Measurements from ENCODE around the gene CXXC1.
"Not testable (repeated sequence)": the region's sequence is repeated elsewhere in the genome, so short reads cannot be mapped to it uniquely, and the experiment has no call there.

CXXC1 gene

GRCh38 chr18:50273203-50274043 is 14.1 kb downstream of the CXXC1 start:
- Histone ChIP-seq H3K36me3 (ENCODE audit: control insufficient read depth, insufficient read depth, low read length) (peaks cover 89% of the 10 kb centered on the region), H3K9ac (ENCODE audit: low read length) (no peak overlapping the region), H3K4me3 (ENCODE audit: low read depth, low read length) (no peak overlapping the region), H3K4me1 (ENCODE audit: control insufficient read depth, insufficient read depth, low read length) (no peaks in the 10 kb centered on the region), H3K9me3 (ENCODE audit: control insufficient read depth, insufficient read depth, low read depth, low read length) (no peaks in the 10 kb centered on the region), H3K27me3 (ENCODE audit: control insufficient read depth, insufficient read depth, low read length) (no peaks in the 10 kb centered on the region), H3K27ac (ENCODE audit: low read depth, low read length) (no peak overlapping the region)

- H3K27me3 ChIP-seq (ENCODE audit: control insufficient read depth, insufficient read depth, low read length): no peaks in the 10 kb centered on the region
- H3K4me3 ChIP-seq (ENCODE audit: low read depth, low read length): no peak overlapping the region
- H3K27ac ChIP-seq (ENCODE audit: low read depth, low read length): no peak overlapping the region
- H3K9ac ChIP-seq (ENCODE audit: low read length): no peak overlapping the region
- no peaks in the 10 kb centered on the region; the same call in 1 of the 2 replicates for H3K4me1 ChIP-seq (ENCODE audit: control insufficient read depth, insufficient read depth, low read length)
- peaks cover 86% of the 10 kb centered on the region for H3K36me3 ChIP-seq (ENCODE audit: control insufficient read depth, insufficient read depth, low read length)
- H3K9me3 ChIP-seq (ENCODE audit: control insufficient read depth, insufficient read depth, low read depth, low read length): no peaks in the 10 kb centered on the region
Observed at GRCh38 chr18:50272568-50272967, 14.9 kb downstream of the CXXC1 start.

- H3K4me1 ChIP-seq (ENCODE audit: control insufficient read depth, insufficient read depth, low read length): peaks cover 5% of the 10 kb centered on the region
- peaks cover 46% of the 10 kb centered on the region for H3K36me3 ChIP-seq (ENCODE audit: control insufficient read depth, insufficient read depth, low read length)
- H3K9ac ChIP-seq (ENCODE audit: low read length): no peak overlapping the region
- peak overlapping the region; percentile 71 for H3K4me3 ChIP-seq (ENCODE audit: low read depth, low read length)
- no peaks in the 10 kb centered on the region for H3K9me3 ChIP-seq (ENCODE audit: control insufficient read depth, insufficient read depth, low read depth, low read length)
- peaks cover 4% of the 10 kb centered on the region; the same call in 1 of the 2 replicates for H3K27me3 ChIP-seq (ENCODE audit: control insufficient read depth, insufficient read depth, low read length)
- no peak overlapping the region for H3K27ac ChIP-seq (ENCODE audit: low read depth, low read length)
Observed at GRCh38 chr18:50268022-50268747, 19.3 kb downstream of the CXXC1 start.

GRCh38 chr18:50266248-50266704 is 21.2 kb downstream of the CXXC1 start, which contains the start of gene CFAP53:
Gene CFAP53 (minus strand): TSS chr18:50266495. CDS start chr18:50266404, 91 bp downstream.
- Histone ChIP-seq H3K27me3 (ENCODE audit: control insufficient read depth, insufficient read depth, low read length) (peaks cover 6% of the 10 kb centered on the region; the same call in 1 of the 2 replicates), H3K9me3 (ENCODE audit: control insufficient read depth, insufficient read depth, low read depth, low read length) (no peaks in the 10 kb centered on the region), H3K27ac (ENCODE audit: low read depth, low read length) (no peak within 1 kb of the TSS), H3K9ac (ENCODE audit: low read length) (peak within 1 kb of the TSS; percentile 61), H3K36me3 (ENCODE audit: control insufficient read depth, insufficient read depth, low read length) (peaks cover 27% of the 10 kb centered on the region), H3K4me1 (ENCODE audit: control insufficient read depth, insufficient read depth, low read length) (peaks cover 5% of the 10 kb centered on the region), H3K4me3 (ENCODE audit: low read depth, low read length) (peak within 1 kb of the TSS; percentile 93)

GRCh38 chr18:50262977-50263376 is 24.5 kb downstream of the CXXC1 start:
- Histone ChIP-seq H3K27ac (ENCODE audit: low read depth, low read length) (no peak overlapping the region), H3K36me3 (ENCODE audit: control insufficient read depth, insufficient read depth, low read length) (peaks cover 3% of the 10 kb centered on the region; the same call in 1 of the 2 replicates), H3K9me3 (ENCODE audit: control insufficient read depth, insufficient read depth, low read depth, low read length) (no peaks in the 10 kb centered on the region), H3K4me3 (ENCODE audit: low read depth, low read length) (no peak overlapping the region), H3K27me3 (ENCODE audit: control insufficient read depth, insufficient read depth, low read length) (peaks cover 6% of the 10 kb centered on the region; the same call in 1 of the 2 replicates), H3K9ac (ENCODE audit: low read length) (no peak overlapping the region), H3K4me1 (ENCODE audit: control insufficient read depth, insufficient read depth, low read length) (peaks cover 5% of the 10 kb centered on the region)

- Histone ChIP-seq H3K4me3 (ENCODE audit: low read depth, low read length) (no peak overlapping the region), H3K27me3 (ENCODE audit: control insufficient read depth, insufficient read depth, low read length) (no peaks in the 10 kb centered on the region), H3K4me1 (ENCODE audit: control insufficient read depth, insufficient read depth, low read length) (no peaks in the 10 kb centered on the region), H3K9ac (ENCODE audit: low read length) (no peak overlapping the region), H3K36me3 (ENCODE audit: control insufficient read depth, insufficient read depth, low read length) (no peaks in the 10 kb centered on the region), H3K9me3 (ENCODE audit: control insufficient read depth, insufficient read depth, low read depth, low read length) (no peaks in the 10 kb centered on the region), H3K27ac (ENCODE audit: low read depth, low read length) (no peak overlapping the region)
Observed at GRCh38 chr18:50250935-50251334, 36.6 kb downstream of the CXXC1 start.

GRCh38 chr18:50249576-50249975 is 37.9 kb downstream of the CXXC1 start:
- Histone ChIP-seq H3K27ac (ENCODE audit: low read depth, low read length) (no peak overlapping the region), H3K27me3 (ENCODE audit: control insufficient read depth, insufficient read depth, low read length) (no peaks in the 10 kb centered on the region), H3K4me1 (ENCODE audit: control insufficient read depth, insufficient read depth, low read length) (no peaks in the 10 kb centered on the region), H3K9ac (ENCODE audit: low read length) (no peak overlapping the region), H3K36me3 (ENCODE audit: control insufficient read depth, insufficient read depth, low read length) (no peaks in the 10 kb centered on the region), H3K9me3 (ENCODE audit: control insufficient read depth, insufficient read depth, low read depth, low read length) (no peaks in the 10 kb centered on the region), H3K4me3 (ENCODE audit: low read depth, low read length) (no peak overlapping the region)

- Histone ChIP-seq H3K4me3 (ENCODE audit: low read depth, low read length) (no peak overlapping the region), H3K27me3 (ENCODE audit: control insufficient read depth, insufficient read depth, low read length) (no peaks in the 10 kb centered on the region), H3K4me1 (ENCODE audit: control insufficient read depth, insufficient read depth, low read length) (no peaks in the 10 kb centered on the region), H3K9me3 (ENCODE audit: control insufficient read depth, insufficient read depth, low read depth, low read length) (peaks cover 6% of the 10 kb centered on the region; the same call in 1 of the 2 replicates), H3K36me3 (ENCODE audit: control insufficient read depth, insufficient read depth, low read length) (no peaks in the 10 kb centered on the region), H3K9ac (ENCODE audit: low read length) (no peak overlapping the region), H3K27ac (ENCODE audit: low read depth, low read length) (no peak overlapping the region)
Observed at GRCh38 chr18:50247561-50247960, 39.9 kb downstream of the CXXC1 start.

GRCh38 chr18:50241768-50242167 is 45.7 kb downstream of the CXXC1 start:
- H3K4me1 ChIP-seq (ENCODE audit: control insufficient read depth, insufficient read depth, low read length); H3K27ac ChIP-seq (ENCODE audit: low read depth, low read length); H3K9ac ChIP-seq (ENCODE audit: low read length); H3K27me3 ChIP-seq (ENCODE audit: control insufficient read depth, insufficient read depth, low read length); H3K36me3 ChIP-seq (ENCODE audit: control insufficient read depth, insufficient read depth, low read length); H3K4me3 ChIP-seq (ENCODE audit: low read depth, low read length): not testable (repeated sequence)
- peaks cover 32% of the 10 kb centered on the region for H3K9me3 ChIP-seq (ENCODE audit: control insufficient read depth, insufficient read depth, low read depth, low read length)

GRCh38 chr18:50240080-50240563 is 47.4 kb downstream of the CXXC1 start:
- peaks cover 40% of the 10 kb centered on the region for H3K9me3 ChIP-seq (ENCODE audit: control insufficient read depth, insufficient read depth, low read depth, low read length)
- H3K36me3 ChIP-seq (ENCODE audit: control insufficient read depth, insufficient read depth, low read length): no peaks in the 10 kb centered on the region
- no peak overlapping the region for H3K4me3 ChIP-seq (ENCODE audit: low read depth, low read length)
- H3K27ac ChIP-seq (ENCODE audit: low read depth, low read length): no peak overlapping the region
- no peak overlapping the region for H3K9ac ChIP-seq (ENCODE audit: low read length)
- H3K4me1 ChIP-seq (ENCODE audit: control insufficient read depth, insufficient read depth, low read length): no peaks in the 10 kb centered on the region
- no peaks in the 10 kb centered on the region for H3K27me3 ChIP-seq (ENCODE audit: control insufficient read depth, insufficient read depth, low read length)

GRCh38 chr18:50232419-50232818 is 55.1 kb downstream of the CXXC1 start:
- Histone ChIP-seq H3K9ac (ENCODE audit: low read length) (no peak overlapping the region), H3K4me1 (ENCODE audit: control insufficient read depth, insufficient read depth, low read length) (peaks cover 14% of the 10 kb centered on the region), H3K36me3 (ENCODE audit: control insufficient read depth, insufficient read depth, low read length) (no peaks in the 10 kb centered on the region), H3K27me3 (ENCODE audit: control insufficient read depth, insufficient read depth, low read length) (no peaks in the 10 kb centered on the region), H3K9me3 (ENCODE audit: control insufficient read depth, insufficient read depth, low read depth, low read length) (peaks cover 21% of the 10 kb centered on the region), H3K27ac (ENCODE audit: low read depth, low read length) (no peak overlapping the region), H3K4me3 (ENCODE audit: low read depth, low read length) (no peak overlapping the region; the same call in 1 of the 2 replicates)

Measured in HUES6 (cell line).